SU-DHL-6 (cell line): ENCODE measurements around the gene MAGED1.

ENCODE experiments used
- CTCF ChIP-seq: fragments of 200-600 bp; sonication (generic); IDR thresholded peaks from one replicate; pipeline ENCODE4 v1.5.1; 2017; ENCODE audit warnings: antibody characterized with exemption, mild to moderate bottlenecking, low read length, moderate library complexity; ENCODE audit not compliant: insufficient read depth, poor library complexity, severe bottlenecking
- EZH2phosphoT487 ChIP-seq: fragments of 200-600 bp; sonication (generic), shearing (Covaris generic); conservative IDR thresholded peaks from 2 replicates; pipeline ENCODE4 v1.6.1; 2018; ENCODE audit warnings: mild to moderate bottlenecking, antibody characterized with exemption, low read length, moderate library complexity, mixed read lengths

GRCh38 chrX:51891245-51891644 lies 2.2 kb upstream of the MAGED1 start:
- TF ChIP-seq CTCF (no peak), EZH2phosphoT487 (no peak)
